ACHN (cell line): ENCODE results near the gene POLR2H.
"Not testable (repeated sequence)": the region's sequence is repeated elsewhere in the genome, so short reads cannot be mapped to it uniquely, and the experiment has no call there.

ENCODE experiments used
- DNase-seq: peaks from one replicate; pipeline ENCODE4 v3.0.0-alpha.2; 2015
- in situ Hi-C: cut with HindIII; loops from 2 replicates; pipeline ENCODE4 v1.10.0; 2017; ENCODE audit warnings: low sequenced_read_pairs, low pct_ligation_motif_present, low pct_unique_long_range_greater_than_20kb

The POLR2H gene

GRCh38 chr3:184334470-184335158, 26.9 kb upstream of the POLR2H start:
- peak; percentile 55 for DNase-seq

GRCh38 chr3:184335291-184335660, 26.2 kb upstream of the POLR2H start:
- DNase-seq, result no peak
- in situ Hi-C loops, result no loop called here

More at GRCh38 chr3:184334470-184335158, 26.9 kb upstream of the POLR2H start:
- in situ Hi-C loops, result no loop called here

GRCh38 chr3:184335661-184336546, 25.6 kb upstream of the POLR2H start:
- peak; percentile 72 for DNase-seq
- in situ Hi-C loops, result no loop called here

- in situ Hi-C loops, result no loop called here
- DNase-seq, result peak; percentile 49
Measured at GRCh38 chr3:184336547-184337398, 24.7 kb upstream of the POLR2H start.

- in situ Hi-C loops, result no loop called here
- no peak for DNase-seq
Measured at GRCh38 chr3:184337399-184337714, 24.2 kb upstream of the POLR2H start, which contains the start of gene FAM131A. Gene FAM131A (plus strand): TSS chr3:184337600. CDS start chr3:184337631, 31 bp downstream.

GRCh38 chr3:184337981-184338380, 23.5 kb upstream of the POLR2H start:
- DNase-seq, result no peak
- in situ Hi-C loops, result no loop called here

GRCh38 chr3:184338511-184338945, 23.0 kb upstream of the POLR2H start:
- no peak for DNase-seq
- in situ Hi-C loops, result no loop called here

- no peak for DNase-seq
- in situ Hi-C loops, result no loop called here
Measured at GRCh38 chr3:184339001-184339400, 22.5 kb upstream of the POLR2H start.

GRCh38 chr3:184339451-184340135, 21.9 kb upstream of the POLR2H start:
- in situ Hi-C loops, DNase-seq: not testable (repeated sequence)

- in situ Hi-C loops, result no loop called here
- DNase-seq, result no peak
Measured at GRCh38 chr3:184341925-184342324, 19.6 kb upstream of the POLR2H start.

GRCh38 chr3:184343200-184343876, 18.2 kb upstream of the POLR2H start:
- DNase-seq, result no peak
- in situ Hi-C loops, result no loop called here

GRCh38 chr3:184344579-184345316, 16.8 kb upstream of the POLR2H start:
- in situ Hi-C loops, result no loop called here
- DNase-seq, result no peak

GRCh38 chr3:184345317-184346144, 16.0 kb upstream of the POLR2H start:
- peak; percentile 84 for DNase-seq
- in situ Hi-C loops, result no loop called here

GRCh38 chr3:184346480-184347190, 14.9 kb upstream of the POLR2H start:
- in situ Hi-C loops, result no loop called here
- DNase-seq, result no peak

- in situ Hi-C loops, result no loop called here
- no peak for DNase-seq
Measured at GRCh38 chr3:184347321-184348056, 14.0 kb upstream of the POLR2H start.
